ENCODE results near the gene TDRD10.
"Not testable (repeated sequence)": the region's sequence is repeated elsewhere in the genome, so short reads cannot be mapped to it uniquely, and the experiment has no call there.

TDRD10 gene

GRCh38 chr1:154514066-154514553 is 12.1 kb downstream of the TDRD10 start:
- DNase-seq (ENCODE audit: low read depth in 3 of 3): no peak

GRCh38 chr1:154517661-154518060 is 15.6 kb downstream of the TDRD10 start:
- no peak for DNase-seq (ENCODE audit: low read depth in 3 of 3)

GRCh38 chr1:154519591-154519991 is 17.6 kb downstream of the TDRD10 start:
- DNase-seq (ENCODE audit: low read depth in 3 of 3): no peak

GRCh38 chr1:154520333-154520732 is 18.3 kb downstream of the TDRD10 start:
- no peak for DNase-seq (ENCODE audit: low read depth in 3 of 3)

GRCh38 chr1:154521695-154522094 is 19.7 kb downstream of the TDRD10 start:
- DNase-seq (ENCODE audit: low read depth in 3 of 3): no peak

- DNase-seq (ENCODE audit: low read depth in 3 of 3): no peak
Observed at GRCh38 chr1:154524881-154525280, 22.9 kb downstream of the TDRD10 start.

GRCh38 chr1:154527192-154527591 is 25.2 kb downstream of the TDRD10 start:
- DNase-seq (ENCODE audit: low read depth in 3 of 3): no peak

GRCh38 chr1:154529308-154529707 is 27.3 kb downstream of the TDRD10 start:
- no peak for DNase-seq (ENCODE audit: low read depth in 3 of 3)

GRCh38 chr1:154531950-154532349 is 29.9 kb downstream of the TDRD10 start:
- DNase-seq (ENCODE audit: low read depth in 3 of 3): not testable (repeated sequence)

- no peak for DNase-seq (ENCODE audit: low read depth in 3 of 3)
Observed at GRCh38 chr1:154533952-154534844, 32.2 kb downstream of the TDRD10 start.

- DNase-seq (ENCODE audit: low read depth in 3 of 3): no peak
Observed at GRCh38 chr1:154536570-154536969, 34.6 kb downstream of the TDRD10 start.

- no peak for DNase-seq (ENCODE audit: low read depth in 3 of 3)
Observed at GRCh38 chr1:154539486-154540483, 37.8 kb downstream of the TDRD10 start.

GRCh38 chr1:154541231-154541630 is 39.2 kb downstream of the TDRD10 start:
- DNase-seq (ENCODE audit: low read depth in 3 of 3): no peak

GRCh38 chr1:154546264-154547063 is 44.4 kb downstream of the TDRD10 start:
- peak in 1 of 3 experiments; percentile 58 for DNase-seq (ENCODE audit: low read depth in 3 of 3)

- no peak for DNase-seq (ENCODE audit: low read depth in 3 of 3)
Observed at GRCh38 chr1:154547105-154547732, 45.2 kb downstream of the TDRD10 start.

GRCh38 chr1:154548028-154548427 is 46.0 kb downstream of the TDRD10 start:
- DNase-seq (ENCODE audit: low read depth in 3 of 3): no peak

GRCh38 chr1:154549202-154549770 is 47.3 kb downstream of the TDRD10 start:
- no peak for DNase-seq (ENCODE audit: low read depth in 3 of 3)

- DNase-seq (ENCODE audit: low read depth in 3 of 3): no peak
Observed at GRCh38 chr1:154550070-154550469, 48.1 kb downstream of the TDRD10 start.

GRCh38 chr1:154550657-154551056 is 48.6 kb downstream of the TDRD10 start:
- no peak for DNase-seq (ENCODE audit: low read depth in 3 of 3)

- DNase-seq (ENCODE audit: low read depth in 3 of 3): no peak
Observed at GRCh38 chr1:154551474-154551873, 49.5 kb downstream of the TDRD10 start.

GRCh38 chr1:154552036-154552435 is 50.0 kb downstream of the TDRD10 start:
- DNase-seq (ENCODE audit: low read depth in 3 of 3): no peak
